ENCODE data around the gene CCDC81. TPM values are rescaled to one million over a fixed set of nuclear protein-coding genes. Genes with fewer than 3 reads are reported as not detected.

Gene CCDC81
- polyA plus RNA-seq, 3 donors, result 0.11 to 0.31 (median 0.24) TPM

GRCh38 chr11:86435711-86436110 is 61.0 kb downstream of the CCDC81 start:
- Histone ChIP-seq H3K27me3 (ENCODE audit: control insufficient read depth in 2 of 2, insufficient read depth in 2 of 2, low read length in 2 of 2) (no peaks in the 10 kb centered on the region), H2AFZ (ENCODE audit: insufficient read depth, low read depth, low read length, poor library complexity, severe bottlenecking) (no peak overlapping the region), H3K79me2 (ENCODE audit: insufficient read depth, low read length) (no peaks in the 10 kb centered on the region), H3K4me1 (ENCODE audit: control insufficient read depth in 1 of 2, insufficient read depth in 2 of 2, low read length in 2 of 2) (no peaks in the 10 kb centered on the region), H4K20me1 (ENCODE audit: insufficient read depth, low read length) (no peaks in the 10 kb centered on the region), H3K9ac (ENCODE audit: insufficient read depth, low read length, poor library complexity, severe bottlenecking) (no peak overlapping the region), H3K27ac (ENCODE audit: low read depth in 1 of 2, low read length in 2 of 2) (no peak overlapping the region), H3K4me2 (replicated peaks; ENCODE audit: extremely low read depth, low read length, poor library complexity, severe bottlenecking) (no peak overlapping the region), H3K9me3 (replicated peaks in 1 of 2; ENCODE audit: control insufficient read depth in 1 of 2, insufficient read depth in 1 of 2, low read length in 2 of 2) (peaks cover 9 to 16% of the 10 kb centered on the region in 2 donors), H3K36me3 (replicated peaks in 1 of 2; ENCODE audit: control insufficient read depth in 1 of 2, insufficient read depth in 2 of 2, low read length in 2 of 2) (no peaks in the 10 kb centered on the region), H3K4me3 (replicated peaks in 1 of 3; ENCODE audit: low read depth in 2 of 3, low read length in 3 of 3) (no peak overlapping the region)
- H3K4me3 Mint-ChIP-seq, result no peak overlapping the region
- TF ChIP-seq CTCF (IDR thresholded peaks at IDR 0.05), result no peak
- no peaks in the 10 kb centered on the region for H3K27me3 Mint-ChIP-seq (ENCODE audit: low read depth in 3 of 3)
- intact Hi-C loops (cut with micrococcal nuclease), result no loop called here
- 80% methylated on average over 1 of the region's 2 CpGs for WGBS (ENCODE audit: insufficient coverage)
- peaks cover 8 to 18% (median 11%) of the 10 kb centered on the region in 7 donors for H3K9me3 Mint-ChIP-seq
- H3K4me1 Mint-ChIP-seq, result no peaks in the 10 kb centered on the region
- H3K36me3 Mint-ChIP-seq, result no peaks in the 10 kb centered on the region
- no peak for DNase-seq
- no peak overlapping the region for H3K27ac Mint-ChIP-seq

- no peak for TF ChIP-seq CTCF (IDR thresholded peaks at IDR 0.05)
- Mint-ChIP-seq H3K4me3 (no peak overlapping the region), H3K36me3 (no peaks in the 10 kb centered on the region), H3K4me1 (no peaks in the 10 kb centered on the region), H3K27me3 (ENCODE audit: low read depth in 3 of 3) (peaks cover 0 to 1% (median 0%) of the 10 kb centered on the region in 3 donors), H3K9me3 (no peaks in the 10 kb centered on the region), H3K27ac (no peak overlapping the region)
- intact Hi-C loops (cut with micrococcal nuclease), result no loop called here
- peaks cover 0 to 3% of the 10 kb centered on the region in 2 donors for H3K9me3 ChIP-seq (replicated peaks in 1 of 2; ENCODE audit: control insufficient read depth in 1 of 2, insufficient read depth in 1 of 2, low read length in 2 of 2)
- H3K36me3 ChIP-seq (replicated peaks in 1 of 2; ENCODE audit: control insufficient read depth in 1 of 2, insufficient read depth in 2 of 2, low read length in 2 of 2), result no peaks in the 10 kb centered on the region
- no peak overlapping the region for H3K9ac ChIP-seq (ENCODE audit: insufficient read depth, low read length, poor library complexity, severe bottlenecking)
- no peaks in the 10 kb centered on the region for H3K79me2 ChIP-seq (ENCODE audit: insufficient read depth, low read length)
- H3K27ac ChIP-seq (ENCODE audit: low read depth in 1 of 2, low read length in 2 of 2), result no peak overlapping the region
- no peaks in the 10 kb centered on the region for H3K4me1 ChIP-seq (ENCODE audit: control insufficient read depth in 1 of 2, insufficient read depth in 2 of 2, low read length in 2 of 2)
- no peaks in the 10 kb centered on the region for H4K20me1 ChIP-seq (ENCODE audit: insufficient read depth, low read length)
- H3K27me3 ChIP-seq (ENCODE audit: control insufficient read depth in 2 of 2, insufficient read depth in 2 of 2, low read length in 2 of 2), result no peaks in the 10 kb centered on the region
- DNase-seq, result no peak
- no peak overlapping the region for H3K4me3 ChIP-seq (replicated peaks in 1 of 3; ENCODE audit: low read depth in 2 of 3, low read length in 3 of 3)
- no peak overlapping the region for H2AFZ ChIP-seq (ENCODE audit: insufficient read depth, low read depth, low read length, poor library complexity, severe bottlenecking)
- no CpG with 5 or more reads among the region's 1 CpG for WGBS (ENCODE audit: insufficient coverage)
- no peak overlapping the region for H3K4me2 ChIP-seq (replicated peaks; ENCODE audit: extremely low read depth, low read length, poor library complexity, severe bottlenecking)
Observed at GRCh38 chr11:86438685-86439084, 64.0 kb downstream of the CCDC81 start.
